Measurements from ENCODE around the gene APOBR. TPM values are rescaled to one million over a fixed set of nuclear protein-coding genes. Genes with fewer than 3 reads are reported as not detected.
A peak's percentile ranks its signal among the peaks of the same experiment; 100 is the strongest.

APOBR gene
- total and polyA plus RNA-seq, 9 of the 15 experiments (the other 6 are each of a cell fraction or from before 2014, with no cell fraction given), result 0.08 to 6.1 (median 2.8) TPM; not detected in 1

DNA sequence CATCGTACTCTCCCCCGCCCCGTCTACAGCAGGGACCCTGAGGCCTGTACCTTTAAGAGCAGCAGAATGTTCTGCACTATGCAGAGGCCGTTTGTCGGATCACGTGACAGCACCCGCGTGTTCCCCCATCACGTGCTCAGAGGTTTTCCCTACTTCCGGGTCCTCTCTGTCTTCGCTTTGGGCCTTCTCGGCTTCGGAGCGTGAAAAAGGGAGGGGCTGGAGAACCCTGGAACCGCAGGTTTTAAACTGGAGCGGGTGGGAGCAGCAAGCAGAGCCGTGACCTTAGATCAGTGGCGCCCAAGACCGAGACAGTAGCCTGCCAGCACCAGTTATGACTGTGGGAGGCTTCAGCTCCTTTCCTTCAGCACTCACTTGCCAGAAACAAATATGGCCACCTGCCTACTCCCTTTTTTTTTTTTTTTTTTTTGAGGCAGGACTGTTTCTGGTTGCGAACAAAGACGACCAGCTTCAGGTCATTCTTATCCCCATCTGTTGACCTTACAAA is 2.4 kb upstream of the APOBR start, which contains the start of gene CLN3 (continued):
- TF ChIP-seq HSF4 (CRISPR knock-in tag; IDR thresholded peaks at IDR 0.05; ENCODE audit: borderline replicate concordance), result peak; percentile 51; the same call in 1 of the 2 replicates
- TF ChIP-seq TEAD1 (CRISPR knock-in tag; IDR thresholded peaks at IDR 0.05), result peak; percentile 27 to 52; a peak in 1 of 4 replicates
- no peak for TF ChIP-seq CBFB (CRISPR knock-in tag; IDR thresholded peaks at IDR 0.05)
- TF ChIP-seq ZSCAN32 (CRISPR knock-in tag; IDR thresholded peaks at IDR 0.05), result no peak
- TF ChIP-seq BRD9 (IDR thresholded peaks at IDR 0.05; ENCODE audit: low read depth, partially characterized antibody), result no peak
- TF ChIP-seq MBD2 (IDR thresholded peaks at IDR 0.05; ENCODE audit: borderline replicate concordance, low read depth), result peak; percentile 33; the same call in 1 of the 2 replicates
- peak; percentile 98 to 99 for TF ChIP-seq MNT (conservative IDR thresholded peaks at IDR 0.05)
- no peak for TF ChIP-seq MEIS2 (IDR thresholded peaks at IDR 0.05; ENCODE audit: partially characterized antibody)
- TF ChIP-seq TCF7L2 (IDR thresholded peaks at IDR 0.05; ENCODE audit: low read depth, low read length), result no peak
- no peak for TF ChIP-seq ZNF444 (CRISPR knock-in tag; IDR thresholded peaks at IDR 0.05)
- no peak for TF ChIP-seq ETV6 (IDR thresholded peaks at IDR 0.05; ENCODE audit: borderline replicate concordance in 1 of 2, low read depth in 2 of 2, low read length in 1 of 2)
- no peak for TF ChIP-seq ETV6 (CRISPR knock-in tag; IDR thresholded peaks at IDR 0.05; ENCODE audit: borderline replicate concordance)
- TF ChIP-seq, protein P1, sequence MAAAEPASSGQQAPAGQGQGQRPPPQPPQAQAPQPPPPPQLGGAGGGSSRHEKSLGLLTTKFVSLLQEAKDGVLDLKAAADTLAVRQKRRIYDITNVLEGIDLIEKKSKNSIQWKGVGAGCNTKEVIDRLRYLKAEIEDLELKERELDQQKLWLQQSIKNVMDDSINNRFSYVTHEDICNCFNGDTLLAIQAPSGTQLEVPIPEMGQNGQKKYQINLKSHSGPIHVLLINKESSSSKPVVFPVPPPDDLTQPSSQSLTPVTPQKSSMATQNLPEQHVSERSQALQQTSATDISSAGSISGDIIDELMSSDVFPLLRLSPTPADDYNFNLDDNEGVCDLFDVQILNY (CRISPR knock-in tag; IDR thresholded peaks at IDR 0.05), result no peak
- TF ChIP-seq ZNF589 (CRISPR knock-in tag; IDR thresholded peaks at IDR 0.05; ENCODE audit: low read depth), result peak; percentile 62; the same call in 1 of the 2 replicates
- TF ChIP-seq TSHZ1 (CRISPR knock-in tag; IDR thresholded peaks at IDR 0.05), result no peak
- TF ChIP-seq ZNF445 (CRISPR knock-in tag; IDR thresholded peaks at IDR 0.05; ENCODE audit: low read depth), result no peak
- no peak for TF ChIP-seq NCOA4 (IDR thresholded peaks at IDR 0.05; ENCODE audit: partially characterized antibody)
- TF ChIP-seq SREBF2 (CRISPR knock-in tag; IDR thresholded peaks at IDR 0.05), result 0 out of 2 replicates have a peak, but pooled peaks have one; percentile 4
- TF ChIP-seq NR2C1 (IDR thresholded peaks at IDR 0.05), result peak; percentile 78
- TF ChIP-seq NR2C1 (tag; IDR thresholded peaks at IDR 0.05), result peak; percentile 84
- peak; percentile 25; the same call in 1 of the 2 replicates for TF ChIP-seq ZBTB12 (CRISPR knock-in tag; IDR thresholded peaks at IDR 0.05)
- no peak for TF ChIP-seq TCF15 (CRISPR knock-in tag; IDR thresholded peaks at IDR 0.05)
